Fibroblast of lung (primary cell): Measurements from ENCODE around the gene DLG2.

Source experiments
- CTCF ChIP-seq, 2 donors: IDR thresholded peaks in 1 of 2; conservative IDR thresholded peaks in 1 of 2; 1 replicate in 1 of 2; 2 replicates in 1 of 2; pipeline ENCODE4 v1.5.1; 2011 to 2012; ENCODE audit warnings: low read length in 2 of 2, control low read depth in 1 of 2, inconsistent platforms in 1 of 2, low read depth in 1 of 2, mild to moderate bottlenecking in 1 of 2
- EZH2 ChIP-seq: IDR thresholded peaks from 2 replicates; pipeline ENCODE4 v1.5.1; 2012; ENCODE audit warnings: low read length, control low read depth, mild to moderate bottlenecking; ENCODE audit errors: missing control alignments

- TF ChIP-seq CTCF (conservative IDR thresholded peaks at IDR 0.05 in 1 of 2, IDR thresholded peaks at IDR 0.05 in 1 of 2; ENCODE audit: low read depth in 1 of 2, low read length in 2 of 2) (no peak), EZH2 (no peak)
These were observed 1911.1 kb downstream of the DLG2 start for GRCh38 chr11:83715927-83716535.
